GM21786 (cell line): Measurements from ENCODE around the gene P2RY1.

Source experiments
- ATAC-seq: cut with Tn5 transposase; IDR thresholded peaks from one replicate; pipeline ENCODE4 v1.9.1; 2021; ENCODE audit not compliant: unreplicated experiment

Gene P2RY1

GRCh38 chr3:152834776-152835600, at the start of gene P2RY1:
TSS of gene P2RY1 (plus strand) at chr3:152835131. CDS start at chr3:152835783, 652 bp downstream.
- ATAC-seq = peak; percentile 73

GRCh38 chr3:152786977-152787681, 47.8 kb upstream of the P2RY1 start:
- ATAC-seq = no peak

- no peak for ATAC-seq
Observed at GRCh38 chr3:152790651-152791387, 44.1 kb upstream of the P2RY1 start.

GRCh38 chr3:152793969-152794368, 41.0 kb upstream of the P2RY1 start:
- no peak for ATAC-seq

GRCh38 chr3:152797751-152798432, 37.0 kb upstream of the P2RY1 start:
- ATAC-seq = no peak

- ATAC-seq = no peak
Observed at GRCh38 chr3:152811974-152812760, 22.8 kb upstream of the P2RY1 start.

- no peak for ATAC-seq
Observed at GRCh38 chr3:152817400-152817799, 17.5 kb upstream of the P2RY1 start.

GRCh38 chr3:152818027-152818426, 16.9 kb upstream of the P2RY1 start:
- no peak for ATAC-seq

- no peak for ATAC-seq
Observed at GRCh38 chr3:152823173-152823572, 11.8 kb upstream of the P2RY1 start.

GRCh38 chr3:152823781-152824180, 11.2 kb upstream of the P2RY1 start:
- ATAC-seq = no peak

- no peak for ATAC-seq
Observed at GRCh38 chr3:152825566-152825965, 9.4 kb upstream of the P2RY1 start.

- no peak for ATAC-seq
Observed at GRCh38 chr3:152826476-152826875, 8.5 kb upstream of the P2RY1 start.

- no peak for ATAC-seq
Observed at GRCh38 chr3:152827313-152827712, 7.6 kb upstream of the P2RY1 start.

- ATAC-seq = no peak
Observed at GRCh38 chr3:152828075-152828840, 6.7 kb upstream of the P2RY1 start.

GRCh38 chr3:152830245-152830644, 4.7 kb upstream of the P2RY1 start:
- ATAC-seq = no peak

- no peak for ATAC-seq
Observed at GRCh38 chr3:152832046-152832445, 2.9 kb upstream of the P2RY1 start.

GRCh38 chr3:152833089-152833488, 1.8 kb upstream of the P2RY1 start:
- no peak for ATAC-seq

- no peak for ATAC-seq
Observed at GRCh38 chr3:152834191-152834775, 648 bp upstream of the P2RY1 start.

GRCh38 chr3:152835601-152836102, 721 bp downstream of the P2RY1 start:
- ATAC-seq = peak; percentile 2
